ENCODE data around the gene TPRG1.

The TPRG1 gene

DNA sequence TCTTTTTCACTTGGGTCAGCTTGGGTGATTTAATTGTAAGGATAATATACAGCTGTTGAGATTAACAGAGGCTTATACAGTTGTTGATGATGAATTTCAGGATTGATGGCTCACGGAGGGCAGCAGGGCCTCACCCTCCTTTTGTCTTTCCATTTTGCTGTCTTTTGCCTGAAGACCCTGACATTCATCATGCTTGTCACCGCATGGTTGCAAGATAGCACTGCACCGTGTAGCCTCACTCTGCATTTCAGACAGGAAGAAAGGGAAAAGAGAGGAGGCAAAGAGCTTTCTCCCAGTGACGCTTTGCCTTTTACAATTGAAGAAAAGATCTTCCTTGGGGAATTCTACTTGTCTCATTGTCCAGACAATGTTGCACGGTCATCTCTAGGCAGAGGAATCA is 115.1 kb downstream of the TPRG1 start:
- Mint-ChIP-seq H3K27ac (no peak overlapping the region), H3K4me1 (peaks cover 8% of the 10 kb centered on the region), H3K4me3 (no peak overlapping the region), H3K9me3 (no peaks in the 10 kb centered on the region), H3K36me3 (ENCODE audit: low read depth) (no peaks in the 10 kb centered on the region), H3K27me3 (ENCODE audit: low read depth) (peaks cover 4% of the 10 kb centered on the region)
- TF ChIP-seq, protein P1, sequence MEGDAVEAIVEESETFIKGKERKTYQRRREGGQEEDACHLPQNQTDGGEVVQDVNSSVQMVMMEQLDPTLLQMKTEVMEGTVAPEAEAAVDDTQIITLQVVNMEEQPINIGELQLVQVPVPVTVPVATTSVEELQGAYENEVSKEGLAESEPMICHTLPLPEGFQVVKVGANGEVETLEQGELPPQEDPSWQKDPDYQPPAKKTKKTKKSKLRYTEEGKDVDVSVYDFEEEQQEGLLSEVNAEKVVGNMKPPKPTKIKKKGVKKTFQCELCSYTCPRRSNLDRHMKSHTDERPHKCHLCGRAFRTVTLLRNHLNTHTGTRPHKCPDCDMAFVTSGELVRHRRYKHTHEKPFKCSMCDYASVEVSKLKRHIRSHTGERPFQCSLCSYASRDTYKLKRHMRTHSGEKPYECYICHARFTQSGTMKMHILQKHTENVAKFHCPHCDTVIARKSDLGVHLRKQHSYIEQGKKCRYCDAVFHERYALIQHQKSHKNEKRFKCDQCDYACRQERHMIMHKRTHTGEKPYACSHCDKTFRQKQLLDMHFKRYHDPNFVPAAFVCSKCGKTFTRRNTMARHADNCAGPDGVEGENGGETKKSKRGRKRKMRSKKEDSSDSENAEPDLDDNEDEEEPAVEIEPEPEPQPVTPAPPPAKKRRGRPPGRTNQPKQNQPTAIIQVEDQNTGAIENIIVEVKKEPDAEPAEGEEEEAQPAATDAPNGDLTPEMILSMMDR (IDR thresholded peaks at IDR 0.05; ENCODE audit: unreplicated experiment in 3 of 3): no peak

- Mint-ChIP-seq H3K27ac (no peak overlapping the region), H3K4me1 (peaks cover 17% of the 10 kb centered on the region), H3K9me3 (no peaks in the 10 kb centered on the region), H3K36me3 (ENCODE audit: low read depth) (no peaks in the 10 kb centered on the region), H3K27me3 (ENCODE audit: low read depth) (peaks cover 6% of the 10 kb centered on the region), H3K4me3 (no peak overlapping the region)
- TF ChIP-seq, protein P1 (IDR thresholded peaks at IDR 0.05; ENCODE audit: unreplicated experiment in 3 of 3): no peak
Measured at GRCh38 chr3:189288348-189289235, 116.8 kb downstream of the TPRG1 start.

- peaks cover 17% of the 10 kb centered on the region for H3K4me1 Mint-ChIP-seq
- H3K27ac Mint-ChIP-seq: no peak overlapping the region
- peaks cover 6% of the 10 kb centered on the region for H3K27me3 Mint-ChIP-seq (ENCODE audit: low read depth)
Measured at GRCh38 chr3:189289251-189289650, 117.5 kb downstream of the TPRG1 start.

GRCh38 chr3:189292667-189293484 is 121.1 kb downstream of the TPRG1 start:
- Mint-ChIP-seq H3K4me1 (peaks cover 9% of the 10 kb centered on the region), H3K27ac (peak overlapping the region in 1 of 3 experiments; percentile 35), H3K4me3 (no peak overlapping the region), H3K36me3 (ENCODE audit: low read depth) (no peaks in the 10 kb centered on the region), H3K9me3 (no peaks in the 10 kb centered on the region), H3K27me3 (ENCODE audit: low read depth) (peaks cover 8% of the 10 kb centered on the region)
- TF ChIP-seq, protein P1 (IDR thresholded peaks at IDR 0.05; ENCODE audit: unreplicated experiment in 3 of 3): no peak

More at GRCh38 chr3:189289251-189289650, 117.5 kb downstream of the TPRG1 start:
- TF ChIP-seq, protein P1 (IDR thresholded peaks at IDR 0.05; ENCODE audit: unreplicated experiment in 3 of 3): no peak
- Mint-ChIP-seq H3K9me3 (no peaks in the 10 kb centered on the region), H3K36me3 (ENCODE audit: low read depth) (no peaks in the 10 kb centered on the region), H3K4me3 (no peak overlapping the region)

- Mint-ChIP-seq H3K36me3 (ENCODE audit: low read depth) (no peaks in the 10 kb centered on the region), H3K9me3 (no peaks in the 10 kb centered on the region), H3K27me3 (ENCODE audit: low read depth) (peaks cover 8% of the 10 kb centered on the region), H3K27ac (no peak overlapping the region), H3K4me3 (no peak overlapping the region), H3K4me1 (peaks cover 9% of the 10 kb centered on the region)
- TF ChIP-seq, protein P1 (IDR thresholded peaks at IDR 0.05; ENCODE audit: unreplicated experiment in 3 of 3): no peak
Measured at GRCh38 chr3:189294649-189295048, 122.9 kb downstream of the TPRG1 start.

Data from nephron (organoid).